Endodermal cell (in vitro differentiated cells): ENCODE results near the gene IL20RA. TPM values are rescaled to one million over a fixed set of nuclear protein-coding genes. Genes with fewer than 3 reads are reported as not detected.

Experiments
- DNase-seq: peaks from one replicate; pipeline ENCODE4 v3.0.0-alpha.2; 2017
- H3K27ac ChIP-seq: 2 replicates; pipeline ENCODE4 v1.5.1; 2013; ENCODE audit warnings: mild to moderate bottlenecking, low read depth, low read length, moderate library complexity
- H3K27me3 ChIP-seq: 2 replicates; pipeline ENCODE4 v1.6.1; 2013; ENCODE audit warnings: mild to moderate bottlenecking, low read length, moderate library complexity; ENCODE audit not compliant: insufficient read depth, control insufficient read depth, poor library complexity, severe bottlenecking
- H3K36me3 ChIP-seq: 2 replicates; pipeline ENCODE4 v1.7.0; 2013; ENCODE audit warnings: mild to moderate bottlenecking, low read length, moderate library complexity; ENCODE audit not compliant: control insufficient read depth, insufficient read depth
- H3K4me1 ChIP-seq: one replicate; pipeline ENCODE4 v1.7.0; 2013; ENCODE audit warnings: low read length; ENCODE audit not compliant: control insufficient read depth, insufficient read depth
- H3K4me3 ChIP-seq: 2 replicates; pipeline ENCODE4 v1.5.1; 2013; ENCODE audit warnings: mild to moderate bottlenecking, low read length, moderate library complexity
- H3K9ac ChIP-seq: 2 replicates; pipeline ENCODE4 v1.6.1; 2013; ENCODE audit warnings: mild to moderate bottlenecking, low read length, moderate library complexity; ENCODE audit not compliant: poor library complexity, severe bottlenecking; ENCODE audit errors: extremely low read depth
- H3K9me3 ChIP-seq: 2 replicates; pipeline ENCODE4 v1.6.1; 2013; ENCODE audit warnings: mild to moderate bottlenecking, low read length, moderate library complexity; ENCODE audit not compliant: control insufficient read depth
- H3K27ac Mint-ChIP-seq: 2 replicates; pipeline ENCODE4 v1.8.0; 2020; ENCODE audit warnings: mixed read lengths
- H3K27me3 Mint-ChIP-seq: 2 replicates; pipeline ENCODE4 v1.8.0; 2021; ENCODE audit warnings: mild to moderate bottlenecking, mixed read lengths; ENCODE audit not compliant: insufficient read depth
- H3K36me3 Mint-ChIP-seq: 2 replicates; pipeline ENCODE4 v1.8.0; 2020; ENCODE audit warnings: low read depth, mixed read lengths
- H3K4me1 Mint-ChIP-seq: 2 replicates; pipeline ENCODE4 v1.8.0; 2020; ENCODE audit warnings: mixed read lengths
- H3K4me3 Mint-ChIP-seq: 2 replicates; pipeline ENCODE4 v1.8.0; 2020; ENCODE audit warnings: mild to moderate bottlenecking, moderate library complexity, mixed read lengths
- H3K9me3 Mint-ChIP-seq: 2 replicates; pipeline ENCODE4 v1.8.0; 2020; ENCODE audit warnings: mild to moderate bottlenecking, mixed read lengths
- CTCF ChIP-seq: fragments of 200-600 bp; sonication (generic); conservative IDR thresholded peaks from 2 replicates; pipeline ENCODE4 v1.5.0; 2021; ENCODE audit warnings: antibody characterized with exemption, mild to moderate bottlenecking
- WGBS, 2 experiments: methylation state at CpG; one replicate each; pipeline versions ENCODE4 v1.1.5 to v1.1.7; 2013; ENCODE audit warnings: missing lambda C conversion rate in 2 of 2, mixed read lengths in 1 of 2; ENCODE audit not compliant: insufficient coverage in 1 of 2, insufficient read length in 1 of 2; 5-methylcytosine and 5-hydroxymethylcytosine counted together
- total RNA-seq, 2 donors: library from RNA; stranded (reverse); fragmentation: NEBNext Ultra II Directional in 1 of 2; extraction: Animal tissue kit (Norgen Biotek cat#: 25700) in 1 of 2; gene quantifications; 2 replicates in 1 of 2; 3 replicates in 1 of 2; pipeline ENCODE4 v1.2.1, GENCODE V29; 2021

Gene IL20RA
- total RNA-seq, 2 donors from 2014 or later, result 0.13 to 0.57 TPM

- DNase-seq, result no peak
- H3K9me3 ChIP-seq, result no peaks in the 10 kb centered on the region
- H3K4me1 ChIP-seq, result peaks cover 2% of the 10 kb centered on the region
- no peak for TF ChIP-seq CTCF
- Mint-ChIP-seq H3K36me3 (no peaks in the 10 kb centered on the region), H3K9me3 (no peaks in the 10 kb centered on the region), H3K4me1 (peaks cover 16% of the 10 kb centered on the region), H3K27me3 (peaks cover 2% of the 10 kb centered on the region), H3K4me3 (no peak overlapping the region), H3K27ac (no peak overlapping the region)
- H3K36me3 ChIP-seq, result no peaks in the 10 kb centered on the region
- H3K27ac ChIP-seq, result no peak overlapping the region
- WGBS, 2 experiments, result 90% methylated on average over 3 of the region's 4 CpGs; no CpG with 5 or more reads in 1 of the 2 experiments
- H3K9ac ChIP-seq, result no peak overlapping the region
- H3K27me3 ChIP-seq, result no peaks in the 10 kb centered on the region
- H3K4me3 ChIP-seq, result no peak overlapping the region
Observed at GRCh38 chr6:136984578-136984977, 60.2 kb downstream of the IL20RA start.

- no peaks in the 10 kb centered on the region for H3K27me3 ChIP-seq
- Mint-ChIP-seq H3K4me1 (peaks cover 10% of the 10 kb centered on the region), H3K27ac (no peak overlapping the region), H3K4me3 (no peak overlapping the region), H3K9me3 (no peaks in the 10 kb centered on the region), H3K27me3 (peaks cover 2% of the 10 kb centered on the region), H3K36me3 (no peaks in the 10 kb centered on the region)
- no peaks in the 10 kb centered on the region for H3K9me3 ChIP-seq
- no peak for DNase-seq
- no peak overlapping the region for H3K4me3 ChIP-seq
- no peaks in the 10 kb centered on the region for H3K36me3 ChIP-seq
- 94% methylated on average over 2 of the region's 2 CpGs; no CpG with 5 or more reads in 1 of the 2 experiments for WGBS, 2 experiments
- H3K27ac ChIP-seq, result no peak overlapping the region
- TF ChIP-seq CTCF, result no peak
- H3K4me1 ChIP-seq, result peaks cover 2% of the 10 kb centered on the region
- no peak overlapping the region for H3K9ac ChIP-seq
Observed at GRCh38 chr6:136983687-136984086, 61.1 kb downstream of the IL20RA start.

GRCh38 chr6:136982928-136983327, 61.8 kb downstream of the IL20RA start:
- Histone ChIP-seq H3K9me3 (no peaks in the 10 kb centered on the region), H3K27ac (no peak overlapping the region), H3K36me3 (no peaks in the 10 kb centered on the region), H3K4me1 (no peaks in the 10 kb centered on the region), H3K4me3 (no peak overlapping the region), H3K27me3 (no peaks in the 10 kb centered on the region), H3K9ac (no peak overlapping the region)
- H3K4me3 Mint-ChIP-seq, result no peak overlapping the region
- no peak for DNase-seq
- peaks cover 5% of the 10 kb centered on the region for H3K4me1 Mint-ChIP-seq
- H3K27ac Mint-ChIP-seq, result no peak overlapping the region
- H3K36me3 Mint-ChIP-seq, result no peaks in the 10 kb centered on the region
- peaks cover 2% of the 10 kb centered on the region for H3K27me3 Mint-ChIP-seq
- WGBS, 2 experiments, result 95 to 100% methylated on average over 3 to 4 of the region's 4 CpGs
- H3K9me3 Mint-ChIP-seq, result no peaks in the 10 kb centered on the region
- TF ChIP-seq CTCF, result no peak
